Aorta (tissue), 5 donors: ENCODE results near the gene ADGRL3. TPM values are rescaled to one million over a fixed set of nuclear protein-coding genes. Genes with fewer than 3 reads are reported as not detected.
A peak's percentile ranks its signal among the peaks of the same experiment; 100 is the strongest.

ENCODE experiments used
- ATAC-seq: fragments of 200-7000 bp; cut with Tn5 transposase; one replicate; pipeline ENCODE4 v1.9.1; 2022; ENCODE audit warnings: moderate library complexity; ENCODE audit not compliant: low FRiP score
- DNase-seq, 2 donors: peaks; one replicate each; pipeline ENCODE4 v3.0.0-alpha.2; 2020
- H3K27ac ChIP-seq, 2 donors: one replicate each; pipeline ENCODE4 v1.5.1; 2013; ENCODE audit warnings: low read length in 2 of 2, mild to moderate bottlenecking in 2 of 2, moderate library complexity in 2 of 2, control low read depth in 1 of 2, inconsistent platforms in 1 of 2, low read depth in 1 of 2
- H3K27me3 ChIP-seq, 2 donors: one replicate each; pipeline ENCODE4 v1.6.1; 2013; ENCODE audit warnings: control low read depth in 1 of 2, low read length in 1 of 2, mild to moderate bottlenecking in 1 of 2, moderate library complexity in 1 of 2; ENCODE audit not compliant: insufficient read depth in 2 of 2, control insufficient read depth in 1 of 2
- H3K36me3 ChIP-seq, 2 donors: one replicate each; pipeline ENCODE4 v1.6.1; 2013; ENCODE audit warnings: control low read depth in 1 of 2, low read length in 1 of 2, mild to moderate bottlenecking in 1 of 2; ENCODE audit not compliant: insufficient read depth in 2 of 2, control insufficient read depth in 1 of 2
- H3K4me1 ChIP-seq, 2 donors: one replicate each; pipeline ENCODE4 v1.6.1; 2013; ENCODE audit warnings: low read length in 2 of 2, control low read depth in 1 of 2, mild to moderate bottlenecking in 1 of 2, moderate library complexity in 1 of 2; ENCODE audit not compliant: insufficient read depth in 2 of 2, control insufficient read depth in 1 of 2
- H3K4me3 ChIP-seq, 2 donors: one replicate each; pipeline ENCODE4 v1.5.1; 2013; ENCODE audit warnings: low read length in 2 of 2, control low read depth in 1 of 2, mild to moderate bottlenecking in 1 of 2
- H3K9me3 ChIP-seq: one replicate; pipeline ENCODE4 v1.6.1; 2013; ENCODE audit warnings: mild to moderate bottlenecking, low read length; ENCODE audit not compliant: control insufficient read depth
- WGBS, 2 donors: extraction: QIAGEN DNeasy Blood & Tissue Kit; methylation state at CpG; one replicate each; pipeline ENCODE4 v1.1.7; 2013; 5-methylcytosine and 5-hydroxymethylcytosine counted together
- intact Hi-C, 2 donors: fragments of 100-400 bp; cut with DNase I; formaldehyde crosslinking; loops; one replicate each; pipeline versions ENCODE4 v1.14.2 to v1.15.0; 2022
- polyA plus RNA-seq, 2 donors: library from polyadenylated mRNA; stranded (reverse); fragments of 200-250 nt; gene quantifications; one replicate each; pipeline ENCODE4 v1.2.3, GENCODE V29; 2013
- total RNA-seq, 2 donors: library from RNA; stranded (reverse); fragmentation: NEBNext Ultra II Directional; extraction: Animal tissue kit (Norgen Biotek cat#: 25700); gene quantifications; one replicate each; pipeline ENCODE4 v1.2.1, GENCODE V29; 2021
- donor health status: healthy with polysubstance abuse.
- donor health status: Bipolar disorder and iron deficiency.
- donor health status: DM: no; HTN: no; CAD: no.
- donor health status: DM: no; HTN: no; CAD: no.
- donor health status: DM: yes; HTN: yes; CAD: no.

The ADGRL3 gene
- total and polyA plus RNA-seq, 4 donors: 1.8 to 110 (median 20.7) TPM

DNA sequence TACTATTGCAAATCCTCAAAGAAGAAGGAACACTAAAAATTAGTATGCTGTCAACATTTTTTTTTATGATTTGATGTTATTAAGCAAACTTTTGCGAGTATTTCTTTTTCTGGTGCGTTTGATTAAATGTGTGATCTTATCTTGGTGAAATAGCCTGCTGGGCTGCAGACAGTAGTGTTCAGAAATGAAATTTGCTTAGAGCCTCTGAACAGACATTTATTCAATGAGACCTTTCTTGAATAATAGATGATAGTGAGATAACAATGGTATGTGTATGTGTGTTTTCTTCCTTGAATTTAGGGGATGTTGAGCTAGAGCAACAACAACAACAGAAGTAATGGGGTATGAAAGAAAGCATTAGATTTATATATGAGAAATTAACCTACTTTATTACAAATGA lies 12.7 kb downstream of the ADGRL3 start:
- intact Hi-C loops: no loop called here
- Histone ChIP-seq H3K4me3 (no peak overlapping the region), H3K9me3 (no peaks in the 10 kb centered on the region), H3K27me3 (no peaks in the 10 kb centered on the region), H3K36me3 (no peaks in the 10 kb centered on the region), H3K27ac (no peak overlapping the region), H3K4me1 (peaks cover 0 to 8% of the 10 kb centered on the region in 2 donors)
- 72% methylated on average over 2 of the region's 2 CpGs for WGBS, 2 donors
- ATAC-seq: no peak
- no peak for DNase-seq

DNA sequence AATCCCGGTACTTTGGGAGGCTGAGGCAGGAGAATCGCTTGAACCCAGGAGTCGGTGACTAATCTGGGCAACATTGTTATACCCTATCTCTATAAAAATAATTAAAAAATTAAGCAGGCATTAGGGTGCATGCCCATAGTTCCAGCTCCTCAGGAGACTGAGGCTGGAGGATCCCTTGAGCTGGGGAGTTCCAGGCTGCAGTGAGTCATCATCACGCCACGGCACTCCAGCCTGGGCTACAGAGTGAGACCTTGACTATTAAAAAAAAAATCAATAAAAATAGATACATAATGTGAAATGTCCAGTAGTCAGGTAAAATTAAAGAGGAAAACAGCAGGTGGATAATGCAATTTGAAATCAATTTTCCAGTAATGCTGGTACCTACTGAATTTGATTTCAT lies 14.6 kb downstream of the ADGRL3 start:
- H3K4me3 ChIP-seq: no peak overlapping the region
- H3K27me3 ChIP-seq: no peaks in the 10 kb centered on the region
- intact Hi-C loops: no loop called here
- no peaks in the 10 kb centered on the region for H3K9me3 ChIP-seq
- peaks cover 0 to 8% of the 10 kb centered on the region in 2 donors for H3K4me1 ChIP-seq
- H3K36me3 ChIP-seq: no peaks in the 10 kb centered on the region
- 74 to 88% methylated on average over 5 of the region's 5 CpGs for WGBS, 2 donors
- ATAC-seq (peak; percentile 46), DNase-seq (no peak)
- H3K27ac ChIP-seq: no peak overlapping the region

DNA sequence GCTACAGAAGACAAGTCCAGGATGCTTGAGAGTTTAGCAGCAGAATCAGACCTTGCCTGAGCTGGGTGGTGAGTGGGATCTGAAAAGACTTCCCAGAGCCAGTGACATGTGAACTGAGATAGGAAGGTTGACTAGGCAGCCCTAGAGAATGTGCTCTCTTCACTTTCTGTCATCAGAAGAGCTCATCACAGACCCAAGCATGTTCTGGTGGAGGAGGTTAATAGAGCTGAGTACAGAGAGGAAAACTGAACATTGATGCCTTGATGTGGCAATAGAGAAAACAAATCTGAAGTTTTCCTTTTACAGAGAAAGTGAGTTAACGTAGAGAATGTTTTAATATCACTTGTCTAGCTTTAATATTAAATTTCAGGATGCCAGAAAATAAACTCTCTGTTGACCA lies 17.1 kb downstream of the ADGRL3 start:
- Histone ChIP-seq H3K27ac (no peak overlapping the region), H3K9me3 (no peaks in the 10 kb centered on the region), H3K4me1 (peaks cover 0 to 2% of the 10 kb centered on the region in 2 donors), H3K4me3 (no peak overlapping the region), H3K36me3 (no peaks in the 10 kb centered on the region), H3K27me3 (no peaks in the 10 kb centered on the region)
- WGBS, 2 donors: 48 to 81% methylated on average over 1 of the region's 1 CpG
- DNase-seq (no peak), ATAC-seq (no peak)
- intact Hi-C loops: no loop called here

DNA sequence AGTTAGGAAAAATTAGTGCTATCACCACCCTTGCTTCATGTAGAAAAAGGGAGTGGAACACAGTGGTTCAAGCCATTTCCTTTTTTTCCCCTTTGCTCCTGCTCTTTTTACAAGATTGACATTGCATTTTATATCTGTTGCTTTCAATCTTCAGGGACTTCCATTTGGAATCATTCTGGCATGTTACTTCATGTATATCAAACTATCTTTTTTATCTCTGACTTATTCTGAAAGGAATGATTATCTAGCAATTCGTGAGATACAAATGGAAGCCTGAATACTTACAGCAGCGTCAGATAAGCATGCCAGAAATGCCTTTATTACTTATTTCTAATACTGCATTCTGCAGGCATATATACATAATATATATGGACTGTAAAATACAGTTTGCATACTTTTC lies 20.4 kb downstream of the ADGRL3 start:
- no peak for ATAC-seq
- no peak overlapping the region for H3K27ac ChIP-seq
- H3K27me3 ChIP-seq: no peaks in the 10 kb centered on the region
- WGBS, 2 donors: 47 to 54% methylated on average over 2 of the region's 2 CpGs
- peaks cover 0 to 8% of the 10 kb centered on the region in 2 donors for H3K4me1 ChIP-seq
- intact Hi-C loops: no loop called here
- no peaks in the 10 kb centered on the region for H3K9me3 ChIP-seq
- no peaks in the 10 kb centered on the region for H3K36me3 ChIP-seq
- no peak for DNase-seq
- no peak overlapping the region for H3K4me3 ChIP-seq

DNA sequence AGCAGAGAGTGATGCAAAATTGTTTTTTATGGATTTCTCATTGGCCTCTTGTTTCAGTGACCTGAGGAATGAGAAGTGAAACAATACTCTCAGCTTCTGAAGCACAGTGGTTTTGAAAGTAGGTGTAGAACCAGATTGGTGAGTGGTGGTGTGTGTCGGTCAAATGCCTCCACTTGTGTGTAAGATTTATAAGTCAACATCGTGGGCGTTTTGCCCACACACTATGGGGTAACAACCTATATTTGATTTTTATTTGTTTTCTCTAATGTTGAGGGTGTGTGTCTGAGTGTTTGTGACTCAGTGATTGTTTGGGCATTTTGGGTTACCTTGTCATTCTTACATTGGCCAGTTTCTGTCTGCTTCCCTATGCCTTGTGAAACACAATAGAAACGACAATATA lies 23.3 kb downstream of the ADGRL3 start:
- no peak for DNase-seq
- Histone ChIP-seq H3K27me3 (no peaks in the 10 kb centered on the region), H3K4me3 (no peak overlapping the region), H3K36me3 (no peaks in the 10 kb centered on the region), H3K9me3 (no peaks in the 10 kb centered on the region), H3K27ac (no peak overlapping the region), H3K4me1 (peaks cover 0 to 8% of the 10 kb centered on the region in 2 donors)
- ATAC-seq: no peak
- WGBS, 2 donors: 96% methylated on average over 4 of the region's 4 CpGs
- intact Hi-C loops: no loop called here

DNA sequence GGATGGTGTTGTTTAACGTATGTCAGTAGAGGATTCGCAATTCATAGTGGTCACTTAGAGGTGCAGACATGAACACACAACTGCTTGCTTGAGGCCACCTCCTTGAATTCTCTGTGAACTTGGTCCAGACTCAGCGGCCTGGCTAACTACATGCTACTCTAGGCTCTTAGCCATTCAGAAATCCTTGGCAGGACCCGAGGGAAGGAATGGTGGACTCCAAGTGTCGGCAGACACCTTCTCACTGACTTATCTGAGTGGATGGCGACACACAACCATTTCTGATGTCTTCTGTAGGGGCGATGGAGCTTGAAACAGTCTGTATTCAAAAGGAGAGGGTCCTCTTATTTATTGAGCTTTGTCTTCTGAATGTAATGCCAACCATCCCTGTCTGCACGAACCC lies 24.4 kb downstream of the ADGRL3 start:
- Histone ChIP-seq H3K9me3 (no peaks in the 10 kb centered on the region), H3K27ac (no peak overlapping the region), H3K27me3 (no peaks in the 10 kb centered on the region), H3K4me3 (peak overlapping the region in 1 of 2 donors; percentile 10), H3K36me3 (no peaks in the 10 kb centered on the region), H3K4me1 (peaks cover 0 to 8% of the 10 kb centered on the region in 2 donors)
- DNase-seq (no peak), ATAC-seq (no peak)
- intact Hi-C loops: no loop called here
- 62 to 68% methylated on average over 8 of the region's 8 CpGs for WGBS, 2 donors

DNA sequence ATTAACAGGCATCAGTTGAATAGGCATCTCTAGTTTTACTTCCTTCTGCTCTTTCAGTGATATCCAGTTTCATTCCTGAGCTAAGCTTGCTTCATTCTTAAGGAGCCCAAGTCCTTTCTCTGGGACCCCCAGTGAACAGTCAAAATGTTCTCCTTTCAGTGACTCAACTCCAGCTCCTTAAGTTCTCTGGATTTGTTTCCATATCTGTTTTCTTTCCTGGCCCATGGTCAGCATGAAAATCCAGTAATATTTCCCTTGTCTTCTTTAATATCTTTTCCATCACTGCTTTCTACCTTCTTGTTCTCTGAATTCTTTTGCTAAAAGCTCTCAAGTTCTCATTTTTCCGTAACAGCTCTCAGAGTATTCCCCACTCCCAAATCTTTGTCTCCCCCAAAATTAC lies 25.5 kb downstream of the ADGRL3 start:
- H3K4me1 ChIP-seq: peaks cover 0 to 8% of the 10 kb centered on the region in 2 donors
- DNase-seq (no peak), ATAC-seq (no peak)
- H3K4me3 ChIP-seq: no peak overlapping the region
- H3K27me3 ChIP-seq: no peaks in the 10 kb centered on the region
- no peaks in the 10 kb centered on the region for H3K36me3 ChIP-seq
- H3K9me3 ChIP-seq: no peaks in the 10 kb centered on the region
- intact Hi-C loops: no loop called here
- 96 to 100% methylated on average over 1 of the region's 1 CpG for WGBS, 2 donors
- H3K27ac ChIP-seq: no peak overlapping the region

DNA sequence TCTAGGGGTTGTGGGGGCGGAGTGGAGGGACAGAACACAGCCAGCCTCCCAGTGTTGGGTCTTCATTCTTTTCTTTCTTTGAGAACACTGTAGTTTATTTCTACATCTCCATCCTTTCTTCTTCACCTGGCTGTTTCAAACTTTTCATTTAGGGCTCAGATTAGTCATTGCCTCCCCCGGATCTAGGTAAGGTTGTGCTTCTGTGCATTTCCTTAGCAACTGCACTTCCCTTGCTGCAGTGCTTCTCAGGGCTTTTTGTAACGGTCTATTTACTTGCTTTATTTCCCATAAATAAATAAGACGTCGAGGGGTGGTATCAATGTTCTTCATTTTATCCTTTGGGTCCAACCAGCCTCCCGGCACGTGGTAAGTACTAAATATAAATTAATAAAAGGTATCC lies 31.3 kb downstream of the ADGRL3 start:
- Histone ChIP-seq H3K27ac (no peak overlapping the region), H3K27me3 (no peaks in the 10 kb centered on the region), H3K36me3 (no peaks in the 10 kb centered on the region), H3K4me1 (peaks cover 0 to 4% of the 10 kb centered on the region in 2 donors), H3K9me3 (no peaks in the 10 kb centered on the region), H3K4me3 (no peak overlapping the region)
- WGBS, 2 donors: 91 to 95% methylated on average over 7 of the region's 7 CpGs
- ATAC-seq (no peak), DNase-seq (no peak)
- intact Hi-C loops: no loop called here

DNA sequence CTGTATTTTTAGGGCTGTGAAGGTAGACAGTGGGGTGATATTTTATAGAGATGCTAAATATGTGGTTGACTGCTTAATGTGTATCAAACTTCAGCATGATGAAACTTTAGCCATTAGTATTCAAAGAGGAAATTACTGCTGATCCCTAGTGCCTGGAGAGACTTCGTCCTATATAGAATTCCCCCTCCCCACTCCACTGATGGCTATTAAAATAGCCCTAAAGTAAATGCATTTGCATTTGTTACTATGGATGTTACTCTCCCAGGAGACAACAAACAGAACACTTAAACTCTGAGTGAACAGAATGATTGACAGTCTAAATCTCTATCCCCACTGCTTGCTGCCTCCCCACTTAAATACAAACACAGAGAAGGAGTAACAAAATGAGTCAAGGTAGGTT lies 39.1 kb downstream of the ADGRL3 start:
- Histone ChIP-seq H3K27me3 (no peaks in the 10 kb centered on the region), H3K36me3 (no peaks in the 10 kb centered on the region), H3K9me3 (no peaks in the 10 kb centered on the region), H3K4me3 (no peak overlapping the region), H3K27ac (no peak overlapping the region), H3K4me1 (peaks cover 0 to 4% of the 10 kb centered on the region in 2 donors)
- intact Hi-C loops: no loop called here
- DNase-seq: no peak
- no peak for ATAC-seq
- 90 to 91% methylated on average over 1 of the region's 1 CpG for WGBS, 2 donors
